NCI-H82 treated with DMSO at 0.1 percent for 48 hours (cell line): ENCODE data around the gene PIBF1.
"Not testable (repeated sequence)": the region's sequence is repeated elsewhere in the genome, so short reads cannot be mapped to it uniquely, and the experiment has no call there.

Experiments
- DNase-seq: peaks from one replicate; lab custom pipeline; 2025; ENCODE audit not compliant: unreplicated experiment; lab: John Stamatoyannopoulos, UW

The PIBF1 gene

GRCh38 chr13:72901546-72901945 is 119.6 kb downstream of the PIBF1 start:
- not testable (repeated sequence) for DNase-seq

GRCh38 chr13:72908416-72908815 is 126.5 kb downstream of the PIBF1 start:
- DNase-seq: no peak

GRCh38 chr13:72911981-72912380 is 130.0 kb downstream of the PIBF1 start:
- no peak for DNase-seq

DNA sequence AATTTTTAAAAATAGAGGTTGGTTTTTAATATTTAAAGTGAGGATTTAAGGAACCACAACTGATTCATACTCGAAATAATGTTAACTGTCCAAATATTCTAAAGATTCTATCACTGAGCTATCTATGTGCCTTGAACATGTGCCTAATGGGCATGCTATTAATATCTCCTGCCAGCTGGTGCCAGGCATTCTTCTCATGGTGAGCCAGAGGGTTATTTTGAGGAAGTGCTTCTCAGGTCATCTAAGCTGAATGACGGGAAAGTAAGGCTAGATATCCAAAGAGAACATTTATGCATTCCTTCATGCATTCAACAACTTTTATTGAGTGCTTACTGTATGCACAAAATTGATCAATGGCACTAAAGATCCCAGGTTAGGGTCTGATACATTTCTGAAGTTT is 138.2 kb downstream of the PIBF1 start:
- DNase-seq: no peak

DNA sequence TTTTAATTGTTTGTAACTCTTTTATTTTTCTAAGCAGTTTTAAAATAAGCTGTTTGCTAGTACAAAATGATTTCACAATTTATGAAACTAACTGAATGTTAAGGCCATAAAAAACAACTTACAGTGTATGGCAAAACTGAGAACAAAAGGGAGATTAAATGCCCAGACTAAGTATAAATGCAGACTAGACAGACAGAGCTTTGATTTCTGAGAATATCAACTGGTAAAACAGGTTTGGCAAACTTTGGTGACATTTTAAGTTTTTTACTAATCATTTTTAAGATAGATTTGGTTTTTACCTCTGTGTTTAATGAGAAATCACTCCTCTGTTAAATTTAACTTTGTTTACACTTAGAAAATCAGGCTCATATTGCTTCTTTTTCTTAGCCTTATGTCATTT is 149.4 kb downstream of the PIBF1 start:
- DNase-seq: no peak

DNA sequence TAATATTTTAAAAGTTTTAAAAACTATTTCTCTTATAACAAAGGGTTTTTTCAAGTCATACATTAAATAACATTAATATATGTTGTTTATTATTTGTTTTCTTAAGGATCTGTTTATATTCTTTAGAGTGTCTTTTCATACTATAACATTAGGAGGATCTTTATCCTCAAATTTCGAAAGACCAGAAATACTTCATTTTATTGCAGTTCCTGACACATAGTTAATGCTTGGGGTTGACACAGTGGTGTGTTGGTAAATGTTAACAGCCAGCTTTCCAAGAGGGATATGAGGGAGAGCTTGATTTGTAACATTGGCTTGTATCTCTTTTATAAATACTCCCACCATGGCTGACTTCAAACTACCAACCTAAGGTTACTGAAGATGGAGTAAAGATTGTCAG is 150.3 kb downstream of the PIBF1 start:
- DNase-seq: no peak

GRCh38 chr13:72946267-72946666 is 164.3 kb downstream of the PIBF1 start:
- not testable (repeated sequence) for DNase-seq

DNA sequence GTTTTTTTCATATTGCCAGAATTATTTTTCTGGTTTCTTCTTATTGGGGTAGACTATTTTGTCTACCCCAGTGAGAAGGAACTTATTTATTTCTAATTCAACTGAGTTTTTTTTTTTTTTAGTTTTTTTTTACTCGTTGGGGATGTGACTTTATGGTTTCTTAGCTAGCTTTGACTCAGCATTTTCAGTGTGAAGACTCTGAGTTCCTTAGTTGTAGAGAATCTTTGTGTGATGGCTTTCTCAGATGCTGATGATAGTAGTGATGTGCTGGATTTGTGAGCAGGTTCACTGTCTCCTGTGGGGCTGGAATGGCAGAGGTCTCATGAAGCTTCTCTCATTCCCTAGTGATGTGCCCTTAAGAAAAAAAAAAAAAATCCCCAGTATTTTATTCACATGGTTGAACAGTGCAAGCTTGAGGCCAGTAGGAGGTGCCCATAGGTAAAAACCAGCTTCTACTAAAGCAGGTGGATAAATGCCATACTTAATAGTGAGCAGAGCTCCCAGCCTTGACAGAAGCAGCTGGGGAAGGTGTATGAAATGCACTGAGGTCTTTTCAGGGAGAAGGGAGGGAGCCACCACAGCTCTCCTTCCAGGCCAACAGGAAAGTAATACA is 170.7 kb downstream of the PIBF1 start:
- DNase-seq: no peak

- no peak for DNase-seq
Measured at GRCh38 chr13:72953391-72953965, 171.5 kb downstream of the PIBF1 start.

GRCh38 chr13:72959643-72960042 is 177.7 kb downstream of the PIBF1 start:
- DNase-seq: no peak

- no peak for DNase-seq
Measured at GRCh38 chr13:72960114-72960513, 178.2 kb downstream of the PIBF1 start.

GRCh38 chr13:72960541-72960940 is 178.6 kb downstream of the PIBF1 start:
- DNase-seq: no peak

DNA sequence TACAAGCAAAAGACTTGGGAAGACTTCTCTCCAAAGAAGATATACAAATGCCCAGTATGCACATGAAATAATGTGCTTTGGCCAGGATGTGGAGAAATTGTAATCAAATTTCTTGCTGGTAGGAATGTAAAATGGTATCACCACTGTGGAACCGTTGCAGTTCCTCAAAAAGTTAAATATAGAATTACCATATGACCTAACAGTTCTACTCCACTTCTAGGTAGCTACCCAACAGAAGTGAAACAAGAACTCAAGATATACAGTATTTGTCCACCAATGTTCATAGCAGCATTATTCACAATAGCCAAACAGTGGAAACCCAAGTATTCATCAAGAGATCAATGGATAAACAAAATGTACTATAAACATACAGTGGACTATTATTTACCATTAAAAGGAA is 181.8 kb downstream of the PIBF1 start:
- no peak for DNase-seq

GRCh38 chr13:72970301-72970880 is 188.5 kb downstream of the PIBF1 start:
- no peak for DNase-seq

DNA sequence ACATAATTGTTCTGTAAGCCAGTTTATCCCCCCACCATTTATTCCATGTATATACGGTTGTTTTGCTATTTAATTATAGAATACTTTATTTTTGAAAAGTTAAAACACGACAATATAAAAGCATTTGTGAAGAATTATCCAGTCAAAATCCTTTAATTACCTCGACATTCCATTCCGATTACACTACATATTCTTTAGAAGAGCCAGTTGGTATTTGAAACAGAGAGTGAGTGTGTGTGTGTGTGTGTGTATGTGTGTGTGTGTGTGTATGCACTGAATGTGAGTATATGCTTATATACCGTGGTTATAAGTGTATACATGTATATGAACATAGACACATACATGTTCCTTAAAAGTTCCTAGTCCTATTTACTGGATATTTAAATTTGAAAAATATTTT is 189.0 kb downstream of the PIBF1 start:
- DNase-seq: no peak

- no peak for DNase-seq
Measured at GRCh38 chr13:72973234-72973633, 191.3 kb downstream of the PIBF1 start.

- no peak for DNase-seq
Measured at GRCh38 chr13:72983085-72983768, 201.3 kb downstream of the PIBF1 start.

DNA sequence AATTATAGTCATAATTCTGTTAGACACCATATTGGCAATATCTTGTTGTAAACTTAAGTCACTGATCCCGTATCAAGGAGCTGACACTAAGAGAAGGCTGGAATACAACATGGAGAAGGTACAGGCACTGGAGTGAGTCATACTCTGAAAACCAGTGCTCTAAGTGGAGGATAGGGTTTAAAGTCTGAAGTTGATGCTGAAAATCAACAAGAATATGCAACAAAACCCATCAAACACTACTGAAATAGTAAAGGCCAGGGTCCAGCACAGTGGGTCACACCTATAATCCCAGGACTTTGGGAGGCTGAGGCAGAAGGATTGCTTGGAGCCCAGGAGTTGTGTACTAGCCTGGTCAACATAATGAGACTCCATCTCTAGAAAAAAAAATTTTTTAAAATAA is 203.7 kb downstream of the PIBF1 start:
- no peak for DNase-seq

GRCh38 chr13:72986197-72986596 is 204.3 kb downstream of the PIBF1 start:
- DNase-seq: no peak

DNA sequence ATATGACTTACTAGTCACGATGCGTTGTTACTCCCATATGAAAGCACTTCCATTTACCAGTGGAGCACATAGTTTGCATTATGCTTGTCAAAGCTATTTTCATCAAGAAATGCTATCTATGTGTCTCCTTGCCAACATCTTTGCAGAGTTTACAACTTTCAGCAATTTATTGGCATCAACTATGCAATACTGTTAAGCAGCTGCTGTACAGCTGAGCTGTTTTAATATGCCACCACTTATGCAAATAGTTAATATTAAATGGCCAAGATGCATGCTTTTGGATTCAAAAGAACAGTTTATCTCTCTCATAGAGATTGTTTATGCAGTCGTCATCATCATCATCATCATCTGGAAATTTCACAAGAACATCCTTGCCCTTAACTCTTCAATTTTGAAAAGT is 209.0 kb downstream of the PIBF1 start:
- no peak for DNase-seq

DNA sequence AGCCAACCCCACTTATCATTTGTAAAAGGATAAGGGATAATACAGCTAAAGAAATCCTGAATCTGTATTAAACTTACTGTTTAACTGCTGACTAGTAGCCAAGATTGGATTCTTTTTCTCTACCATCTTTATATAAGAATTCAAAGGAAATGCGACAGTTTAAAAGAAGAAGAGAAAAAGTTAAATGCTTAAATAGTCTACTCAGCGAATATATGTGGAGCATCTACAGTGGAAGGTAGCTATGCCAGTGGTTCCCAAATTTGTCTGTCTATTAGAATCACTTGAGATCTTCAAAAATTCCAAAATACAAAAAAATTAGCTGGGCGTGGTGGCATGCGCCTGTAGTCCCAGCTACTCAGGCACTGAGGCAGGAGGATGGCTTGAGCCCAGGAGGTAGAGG is 216.1 kb downstream of the PIBF1 start:
- no peak for DNase-seq

DNA sequence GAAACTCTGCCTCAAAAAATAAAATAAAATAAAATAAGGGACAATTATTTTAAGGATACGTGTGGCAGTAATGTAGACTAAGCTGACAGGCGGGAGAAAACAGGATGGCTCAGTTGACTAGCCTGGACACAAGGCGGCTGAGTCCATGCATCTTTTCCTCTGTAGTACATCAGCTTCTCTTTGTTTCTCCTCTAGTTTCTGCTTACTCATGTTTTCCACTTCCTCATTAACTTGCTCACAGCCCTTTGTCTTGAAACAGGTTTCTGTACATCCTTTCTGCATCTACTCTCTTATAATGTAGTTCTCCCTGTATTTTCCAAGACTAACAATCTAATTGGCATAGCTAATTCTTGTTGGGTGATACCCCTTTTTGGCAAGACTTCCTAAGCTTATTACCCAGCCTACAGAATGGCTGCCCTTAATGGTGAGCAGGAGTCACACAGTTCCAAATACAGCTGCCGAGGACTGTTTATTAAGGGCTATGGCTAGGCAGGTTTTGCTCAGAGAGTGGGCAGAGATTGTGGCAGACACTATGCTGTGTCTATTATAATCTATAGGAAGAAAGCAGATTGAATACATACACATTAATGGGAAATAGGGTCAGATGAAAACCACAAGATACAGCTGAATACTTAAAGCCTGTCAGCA is 218.2 kb downstream of the PIBF1 start:
- no peak for DNase-seq
